K562 (cell line): Measurements from ENCODE around the gene ZRANB1. TPM values are rescaled to one million over a fixed set of nuclear protein-coding genes. Genes with fewer than 3 reads are reported as not detected.

Experiments used
- ATAC-seq: fragments of 200-7000 bp; cut with Tn5 transposase; 3 replicates; pipeline ENCODE4 v1.9.1; 2020; ENCODE audit warnings: moderate library complexity
- BruUV-seq: library from RNA; stranded (reverse); fragments of 400-500 nt; replicated peaks from 2 replicates; lab custom pipeline; 2021; lab: Mats Ljungman, UMichigan
- CTCF ChIA-PET: fragments of 300-600 bp; formaldehyde crosslinking; extraction: SDS; loops from one replicate; lab custom pipeline; 2021; ENCODE audit warnings: low intra/inter-chr PET ratio; lab: Yijun Ruan, JAX
- POLR2A ChIA-PET: fragments of 300-600, 350-650 bp; sonication (Branson Sonifier 250); formaldehyde crosslinking; extraction: SDS; loops from one replicate; lab custom pipeline; 2021; ENCODE audit warnings: antibody characterized with exemption, inconsistent platforms; lab: Yijun Ruan, JAX
- DNase-seq, 4 experiments: peaks; one replicate each; pipeline versions ENCODE4 v3.0.0 to v3.0.0-alpha.2; 2011 to 2018; ENCODE audit warnings: low spot score in 3 of 4, mixed read lengths in 3 of 4; ENCODE audit errors: extremely low read depth in 1 of 4
- FAIRE-seq: peaks from 2 replicates; lab custom pipeline; 2011; peaks lifted over from hg19 to GRCh38; lab: Jason Lieb, UNC
- H2AFZ ChIP-seq: 2 replicates; pipeline ENCODE4 v1.6.0; 2011; ENCODE audit warnings: low read depth, low read length, control low read depth, inconsistent platforms
- H3K27ac ChIP-seq: fragments of 200-600 bp; 3 replicates; pipeline ENCODE4 v1.8.0; 2011; ENCODE audit warnings: low read depth, mild to moderate bottlenecking, control low read depth, inconsistent platforms, low read length, moderate library complexity, mixed read lengths; ENCODE audit errors: extremely low read depth
- H3K27me3 ChIP-seq, 2 experiments: fragments of 300-600 bp in 1 of 2; 2 replicates in 1 of 2; 3 replicates in 1 of 2; pipeline versions ENCODE4 v1.6.0 to v1.8.0; 2011; ENCODE audit warnings: inconsistent platforms in 2 of 2, low read length in 2 of 2, mild to moderate bottlenecking in 1 of 2, mixed read lengths in 1 of 2, moderate library complexity in 1 of 2; ENCODE audit not compliant: control insufficient read depth in 2 of 2, insufficient read depth in 2 of 2
- H3K36me3 ChIP-seq: fragments of 300-600 bp; 3 replicates; pipeline ENCODE4 v1.8.0; 2011; ENCODE audit warnings: mild to moderate bottlenecking, low read length, inconsistent platforms; ENCODE audit not compliant: control insufficient read depth, insufficient read depth
- H3K4me1 ChIP-seq, 2 experiments: fragments of 200-600 bp in 1 of 2; replicated peaks in 1 of 2; 2 replicates in 1 of 2; 3 replicates in 1 of 2; pipeline versions ENCODE4 v1.5.1 to v1.8.0; 2011; ENCODE audit warnings: inconsistent platforms in 2 of 2, low read length in 2 of 2, mild to moderate bottlenecking in 1 of 2, mixed read lengths in 1 of 2, moderate library complexity in 1 of 2; ENCODE audit not compliant: control insufficient read depth in 2 of 2, insufficient read depth in 2 of 2
- H3K4me2 ChIP-seq: 2 replicates; pipeline ENCODE4 v1.6.1; 2011; ENCODE audit warnings: low read length, control low read depth, inconsistent platforms, mixed read lengths; ENCODE audit not compliant: insufficient read depth
- H3K4me3 ChIP-seq: fragments of 200-600 bp; sonication (generic), shearing (Covaris generic); 2 replicates; pipeline ENCODE4 v1.5.1; 2016; ENCODE audit warnings: control low read depth, inconsistent platforms
- H3K79me2 ChIP-seq: fragments of 200-600 bp; 3 replicates; pipeline ENCODE4 v1.8.0; 2011; ENCODE audit warnings: low read length, inconsistent platforms; ENCODE audit not compliant: control insufficient read depth, insufficient read depth
- H3K9ac ChIP-seq, 2 experiments: 2 replicates each; pipeline versions ENCODE4 v1.6.0 to v1.6.1; 2011; ENCODE audit warnings: low read depth in 2 of 2, low read length in 2 of 2, control low read depth in 1 of 2, inconsistent platforms in 1 of 2, mild to moderate bottlenecking in 1 of 2, mixed read lengths in 1 of 2; ENCODE audit not compliant: insufficient read depth in 1 of 2
- H3K9me1 ChIP-seq: one replicate; pipeline ENCODE4 v1.6.0; 2011; ENCODE audit warnings: inconsistent platforms, mild to moderate bottlenecking, low read length, moderate library complexity; ENCODE audit not compliant: control insufficient read depth, insufficient read depth
- H3K9me3 ChIP-seq: replicated peaks from 2 replicates; pipeline ENCODE4 v1.5.1; 2011; ENCODE audit warnings: low read depth, low read length, inconsistent platforms; ENCODE audit not compliant: control insufficient read depth, insufficient read depth
- H4K20me1 ChIP-seq: replicated peaks from 2 replicates; pipeline ENCODE4 v1.6.1; 2011; ENCODE audit warnings: low read length, inconsistent platforms, mixed read lengths; ENCODE audit not compliant: control insufficient read depth, insufficient read depth
- BRD9 ChIP-seq: fragments of 450-650 bp; IDR thresholded peaks from 2 replicates; pipeline ENCODE4 v1.6.1; 2018; ENCODE audit warnings: low read depth; ENCODE audit not compliant: partially characterized antibody
- EGR1 ChIP-seq: fragments of 450-650 bp; conservative IDR thresholded peaks from 2 replicates; pipeline ENCODE4 v1.6.1; 2017; ENCODE audit warnings: mild to moderate bottlenecking
- ELF1 ChIP-seq: fragments of 200-800 bp; sonication (Bioruptor generic); IDR thresholded peaks from 2 replicates; pipeline ENCODE4 v1.6.1; 2016; ENCODE audit warnings: missing genetic modification characterization, missing compliant biosample characterization
- FOS ChIP-seq: IDR thresholded peaks from 3 replicates; pipeline ENCODE4 v1.6.1; 2011; ENCODE audit not compliant: insufficient read length; ENCODE audit errors: extremely low read depth
- HLTF ChIP-seq: fragments of 450-650 bp; IDR thresholded peaks from 2 replicates; pipeline ENCODE4 v1.6.1; 2016
- HNRNPK ChIP-seq: fragments of 200-400 bp; formaldehyde crosslinking; IDR thresholded peaks from one replicate; pipeline ENCODE4 v1.6.1; 2018; ENCODE audit warnings: mild to moderate bottlenecking, low read depth, low read length; ENCODE audit not compliant: poor library complexity, severe bottlenecking
- JUNB ChIP-seq: fragments of 450-650 bp; formaldehyde crosslinking; conservative IDR thresholded peaks from 2 replicates; pipeline ENCODE4 v1.4.0; 2020; ENCODE audit warnings: mild to moderate bottlenecking
- MTA2 ChIP-seq: fragments of 450-650 bp; IDR thresholded peaks from 2 replicates; pipeline ENCODE4 v1.6.1; 2016; ENCODE audit warnings: low read depth
- POLR3A ChIP-seq: IDR thresholded peaks from 2 replicates; pipeline ENCODE4 v1.6.1; 2011; ENCODE audit warnings: borderline replicate concordance, mild to moderate bottlenecking, moderate library complexity; ENCODE audit not compliant: insufficient read length, insufficient read depth; ENCODE audit errors: extremely low read depth
- RCOR1 ChIP-seq, 2 experiments: IDR thresholded peaks; 2 replicates each; pipeline ENCODE4 v1.6.1; 2012; ENCODE audit warnings: low read depth in 2 of 2, low read length in 2 of 2, borderline replicate concordance in 1 of 2, improper control_type of control experiment in 1 of 2
- ZNF174 ChIP-seq: fragments of 250-450 bp; sonication (Bioruptor Pico); IDR thresholded peaks from 2 replicates; pipeline ENCODE4 v1.4.0; 2020; ENCODE audit warnings: mild to moderate bottlenecking
- WGBS: fragments of 100-300 bp; shearing (Covaris generic); methylation state at CpG from one replicate; pipeline ENCODE4 v1.1.6; 2016; ENCODE audit warnings: low coverage, mixed read lengths; ENCODE audit not compliant: insufficient coverage; ENCODE audit errors: missing lambda C conversion rate; 5-methylcytosine and 5-hydroxymethylcytosine counted together
- in situ Hi-C: fragments of 300-500 bp; cut with MboI; formaldehyde crosslinking; loops from 4 replicates; pipeline ENCODE4 v1.15.0; 2018; ENCODE audit warnings: inconsistent platforms, mixed read lengths
- intact Hi-C: fragments of 100-400 bp; cut with micrococcal nuclease; formaldehyde crosslinking; loops from 2 replicates; pipeline ENCODE4 v1.14.2; 2022
- polyA plus RNA-seq, 8 experiments: library from polyadenylated mRNA; depleted of rRNA in 4 of 8; stranded (reverse) in 5 of 8; unstranded in 3 of 8; fragments of >200 nt; fragmentation: Nextera tagmentation in 2 of 8; fragmentation: Illumina TruSeq in 1 of 8; extraction: Ambion mirVana in 2 of 8; extraction: Trizol in 1 of 8; gene quantifications; 2 replicates each; pipeline versions ENCODE4 v1.2.1 to v1.2.3, GENCODE V29; 2011 to 2014; ENCODE audit warnings: inconsistent platforms in 1 of 8, missing spikeins in 1 of 8
- total RNA-seq, 7 experiments: library from RNA; depleted of rRNA in 6 of 7; stranded (reverse); fragments of >200 nt in 6 of 7; fragmentation: Illumina TruSeq in 2 of 7; extraction: Trizol in 2 of 7; gene quantifications; 2 replicates each; pipeline versions ENCODE4 v1.2.1 to v1.2.3, GENCODE V29; 2011 to 2021; ENCODE audit warnings: low replicate concordance in 1 of 7
- TF ChIP-seq, protein P1 (sequence below), 2 experiments: IDR thresholded peaks; 2 replicates each; pipeline ENCODE4 v1.6.1; 2012; ENCODE audit warnings: improper control_type of control experiment in 2 of 2, low read depth in 2 of 2, low read length in 2 of 2, borderline replicate concordance in 1 of 2
- TF ChIP-seq, protein P2 (sequence below): fragments of 250-450 bp; sonication (Bioruptor Pico); IDR thresholded peaks from 2 replicates; pipeline ENCODE4 v1.8.0; 2021; ENCODE audit warnings: borderline replicate concordance, mild to moderate bottlenecking, moderate library complexity; ENCODE audit not compliant: poor library complexity, severe bottlenecking
- TF ChIP-seq, protein P3 (sequence below): sonication (generic); formaldehyde crosslinking; IDR thresholded peaks from 2 replicates; pipeline ENCODE4 v1.8.0; 2022; ENCODE audit warnings: mild to moderate bottlenecking, missing genetic modification reagents
- TF ChIP-seq, protein P4 (sequence below): sonication (generic); formaldehyde crosslinking; IDR thresholded peaks from 2 replicates; pipeline ENCODE4 v1.8.0; 2023; ENCODE audit warnings: mild to moderate bottlenecking, missing genetic modification reagents

The ZRANB1 gene
- total and polyA plus RNA-seq, 9 of the 15 experiments (the other 6 are each of a cell fraction or from before 2014, with no cell fraction given), result 0.07 to 1.1 (median 0.64) TPM

DNA sequence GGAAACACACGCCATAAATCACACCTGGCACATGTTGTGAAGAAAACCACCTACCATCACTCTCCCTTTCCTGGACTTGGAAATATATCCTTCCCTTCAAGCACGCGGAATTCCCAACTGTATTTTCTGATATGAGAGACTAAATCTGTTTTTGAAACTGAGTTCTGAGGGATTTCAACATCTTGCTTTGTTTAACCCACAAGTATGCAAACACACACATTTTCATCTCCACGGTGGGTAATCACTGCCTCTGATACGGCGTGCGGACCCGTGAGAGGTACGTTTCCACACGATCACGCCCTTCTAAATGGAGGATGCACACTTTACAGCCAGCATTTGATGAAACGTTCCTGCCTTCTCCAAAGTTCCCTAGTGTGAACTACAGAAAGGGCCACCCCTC, 83.4 kb downstream of the ZRANB1 start:
- WGBS, result no CpG with 5 or more reads among the region's 12 CpGs
- TF ChIP-seq, protein P1, sequence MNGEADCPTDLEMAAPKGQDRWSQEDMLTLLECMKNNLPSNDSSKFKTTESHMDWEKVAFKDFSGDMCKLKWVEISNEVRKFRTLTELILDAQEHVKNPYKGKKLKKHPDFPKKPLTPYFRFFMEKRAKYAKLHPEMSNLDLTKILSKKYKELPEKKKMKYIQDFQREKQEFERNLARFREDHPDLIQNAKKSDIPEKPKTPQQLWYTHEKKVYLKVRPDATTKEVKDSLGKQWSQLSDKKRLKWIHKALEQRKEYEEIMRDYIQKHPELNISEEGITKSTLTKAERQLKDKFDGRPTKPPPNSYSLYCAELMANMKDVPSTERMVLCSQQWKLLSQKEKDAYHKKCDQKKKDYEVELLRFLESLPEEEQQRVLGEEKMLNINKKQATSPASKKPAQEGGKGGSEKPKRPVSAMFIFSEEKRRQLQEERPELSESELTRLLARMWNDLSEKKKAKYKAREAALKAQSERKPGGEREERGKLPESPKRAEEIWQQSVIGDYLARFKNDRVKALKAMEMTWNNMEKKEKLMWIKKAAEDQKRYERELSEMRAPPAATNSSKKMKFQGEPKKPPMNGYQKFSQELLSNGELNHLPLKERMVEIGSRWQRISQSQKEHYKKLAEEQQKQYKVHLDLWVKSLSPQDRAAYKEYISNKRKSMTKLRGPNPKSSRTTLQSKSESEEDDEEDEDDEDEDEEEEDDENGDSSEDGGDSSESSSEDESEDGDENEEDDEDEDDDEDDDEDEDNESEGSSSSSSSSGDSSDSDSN (IDR thresholded peaks at IDR 0.05; ENCODE audit: borderline replicate concordance in 1 of 2, low read depth in 2 of 2, low read length in 2 of 2), result no peak
- TF ChIP-seq, protein P2, sequence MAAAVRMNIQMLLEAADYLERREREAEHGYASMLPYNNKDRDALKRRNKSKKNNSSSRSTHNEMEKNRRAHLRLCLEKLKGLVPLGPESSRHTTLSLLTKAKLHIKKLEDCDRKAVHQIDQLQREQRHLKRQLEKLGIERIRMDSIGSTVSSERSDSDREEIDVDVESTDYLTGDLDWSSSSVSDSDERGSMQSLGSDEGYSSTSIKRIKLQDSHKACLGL, result no peak
- TF ChIP-seq JUNB, result no peak
- TF ChIP-seq MTA2, result no peak
- TF ChIP-seq POLR3A, result no peak
- TF ChIP-seq EGR1, result no peak
- TF ChIP-seq, protein P3, sequence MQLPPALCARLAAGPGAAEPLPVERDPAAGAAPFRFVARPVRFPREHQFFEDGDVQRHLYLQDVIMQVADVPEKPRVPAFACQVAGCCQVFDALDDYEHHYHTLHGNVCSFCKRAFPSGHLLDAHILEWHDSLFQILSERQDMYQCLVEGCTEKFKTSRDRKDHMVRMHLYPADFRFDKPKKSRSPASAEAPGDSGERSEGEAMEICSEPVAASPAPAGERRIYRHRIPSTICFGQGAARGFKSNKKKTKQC (CRISPR knock-in tag), result no peak
- TF ChIP-seq BRD9, result no peak
- TF ChIP-seq FOS, result no peak
- TF ChIP-seq HLTF, result no peak
- no peak for TF ChIP-seq ELF1
- TF ChIP-seq ZNF174 (CRISPR knock-in tag), result no peak
- no peak for TF ChIP-seq RCOR1 (IDR thresholded peaks at IDR 0.05; ENCODE audit: borderline replicate concordance in 1 of 2, low read depth in 2 of 2, low read length in 2 of 2)
- no peak for TF ChIP-seq HNRNPK
- TF ChIP-seq, protein P4, sequence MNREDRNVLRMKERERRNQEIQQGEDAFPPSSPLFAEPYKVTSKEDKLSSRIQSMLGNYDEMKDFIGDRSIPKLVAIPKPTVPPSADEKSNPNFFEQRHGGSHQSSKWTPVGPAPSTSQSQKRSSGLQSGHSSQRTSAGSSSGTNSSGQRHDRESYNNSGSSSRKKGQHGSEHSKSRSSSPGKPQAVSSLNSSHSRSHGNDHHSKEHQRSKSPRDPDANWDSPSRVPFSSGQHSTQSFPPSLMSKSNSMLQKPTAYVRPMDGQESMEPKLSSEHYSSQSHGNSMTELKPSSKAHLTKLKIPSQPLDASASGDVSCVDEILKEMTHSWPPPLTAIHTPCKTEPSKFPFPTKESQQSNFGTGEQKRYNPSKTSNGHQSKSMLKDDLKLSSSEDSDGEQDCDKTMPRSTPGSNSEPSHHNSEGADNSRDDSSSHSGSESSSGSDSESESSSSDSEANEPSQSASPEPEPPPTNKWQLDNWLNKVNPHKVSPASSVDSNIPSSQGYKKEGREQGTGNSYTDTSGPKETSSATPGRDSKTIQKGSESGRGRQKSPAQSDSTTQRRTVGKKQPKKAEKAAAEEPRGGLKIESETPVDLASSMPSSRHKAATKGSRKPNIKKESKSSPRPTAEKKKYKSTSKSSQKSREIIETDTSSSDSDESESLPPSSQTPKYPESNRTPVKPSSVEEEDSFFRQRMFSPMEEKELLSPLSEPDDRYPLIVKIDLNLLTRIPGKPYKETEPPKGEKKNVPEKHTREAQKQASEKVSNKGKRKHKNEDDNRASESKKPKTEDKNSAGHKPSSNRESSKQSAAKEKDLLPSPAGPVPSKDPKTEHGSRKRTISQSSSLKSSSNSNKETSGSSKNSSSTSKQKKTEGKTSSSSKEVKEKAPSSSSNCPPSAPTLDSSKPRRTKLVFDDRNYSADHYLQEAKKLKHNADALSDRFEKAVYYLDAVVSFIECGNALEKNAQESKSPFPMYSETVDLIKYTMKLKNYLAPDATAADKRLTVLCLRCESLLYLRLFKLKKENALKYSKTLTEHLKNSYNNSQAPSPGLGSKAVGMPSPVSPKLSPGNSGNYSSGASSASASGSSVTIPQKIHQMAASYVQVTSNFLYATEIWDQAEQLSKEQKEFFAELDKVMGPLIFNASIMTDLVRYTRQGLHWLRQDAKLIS (CRISPR knock-in tag), result no peak

More for the DNA sequence above, 83.4 kb downstream of the ZRANB1 start:
- no peaks in the 10 kb centered on the region for H3K9me3 ChIP-seq
- ChIA-PET CTCF (no interaction called here), POLR2A (no interaction called here)
- FAIRE-seq (no peak), ATAC-seq (no peak), DNase-seq (no peak)
- H3K4me2 ChIP-seq, result no peak overlapping the region
- no peak overlapping the region for H3K4me3 ChIP-seq
- no peaks in the 10 kb centered on the region for H4K20me1 ChIP-seq
- no peak overlapping the region for H3K9ac ChIP-seq
- no peak overlapping the region for H2AFZ ChIP-seq
- no peaks in the 10 kb centered on the region for H3K27me3 ChIP-seq
- no TSS peak for BruUV-seq
- H3K27ac ChIP-seq, result no peak overlapping the region
- intact Hi-C loops, result no loop called here
- in situ Hi-C loops, result loop anchor here (25.0 kb wide), 1 partner anchor 763 kb away; no protein-coding TSS in a partner anchor
- no peaks in the 10 kb centered on the region for H3K36me3 ChIP-seq
- no peaks in the 10 kb centered on the region for H3K79me2 ChIP-seq
- no peaks in the 10 kb centered on the region for H3K4me1 ChIP-seq
- H3K9me1 ChIP-seq, result no peaks in the 10 kb centered on the region
